IMR-90 (cell line): ENCODE results near the gene PLA2G2D. TPM values are rescaled to one million over a fixed set of nuclear protein-coding genes. Genes with fewer than 3 reads are reported as not detected.

Source experiments
- ATAC-seq: fragments of 200-7000 bp; cut with Tn5 transposase; 2 replicates; pipeline ENCODE4 v1.9.1; 2020; ENCODE audit warnings: low read depth, mild to moderate bottlenecking, moderate library complexity
- BruUV-seq: library from RNA; stranded (reverse); fragments of 400-500 nt; replicated peaks from 2 replicates; lab custom pipeline; 2021; lab: Mats Ljungman, UMichigan
- CTCF ChIA-PET: fragments of 300-600 bp; formaldehyde crosslinking; extraction: SDS; loops from one replicate; lab custom pipeline; 2021; ENCODE audit warnings: antibody characterized with exemption; lab: Yijun Ruan, JAX
- POLR2A ChIA-PET: fragments of 300-600 bp; sonication (Branson Sonifier 250); formaldehyde crosslinking; loops from one replicate; lab custom pipeline; 2022; ENCODE audit warnings: antibody characterized with exemption; ENCODE audit not compliant: unreplicated experiment; lab: Charles Lee
- DNase-seq: peaks from one replicate; pipeline ENCODE4 v3.0.0; 2013
- H2AFZ ChIP-seq: replicated peaks from 2 replicates; pipeline ENCODE3; 2013; ENCODE audit warnings: low read length, mild to moderate bottlenecking; ENCODE audit not compliant: poor library complexity
- H2AK5ac ChIP-seq: 2 replicates; pipeline ENCODE4 v1.6.1; 2013; ENCODE audit warnings: low read depth, low read length, inconsistent platforms
- H2AK9ac ChIP-seq: replicated peaks from 2 replicates; pipeline ENCODE3; 2013; ENCODE audit warnings: mild to moderate bottlenecking, low read depth, low read length, moderate library complexity; ENCODE audit not compliant: poor library complexity
- H2BK120ac ChIP-seq: 2 replicates; pipeline ENCODE4 v1.6.1; 2013; ENCODE audit warnings: low read depth, low read length, inconsistent platforms
- H2BK15ac ChIP-seq: 3 replicates; pipeline ENCODE4 v1.6.1; 2013; ENCODE audit warnings: low read depth, low read length, inconsistent platforms
- H2BK20ac ChIP-seq: 2 replicates; pipeline ENCODE4 v1.6.1; 2013; ENCODE audit warnings: low read depth, mild to moderate bottlenecking, inconsistent platforms, low read length, moderate library complexity
- H2BK5ac ChIP-seq: 2 replicates; pipeline ENCODE4 v1.6.1; 2013; ENCODE audit warnings: mild to moderate bottlenecking, low read depth, low read length, inconsistent platforms; ENCODE audit not compliant: poor library complexity, severe bottlenecking
- H3K14ac ChIP-seq: replicated peaks from 2 replicates; pipeline ENCODE4 v1.6.1; 2013; ENCODE audit warnings: low read depth, low read length, inconsistent platforms
- H3K18ac ChIP-seq: 2 replicates; pipeline ENCODE4 v1.6.1; 2013; ENCODE audit warnings: low read depth, low read length, control low read depth
- H3K23ac ChIP-seq: 2 replicates; pipeline ENCODE4 v1.6.1; 2013; ENCODE audit warnings: low read depth, low read length, inconsistent platforms
- H3K27ac ChIP-seq: 2 replicates; pipeline ENCODE4 v1.5.1; 2013; ENCODE audit warnings: mild to moderate bottlenecking, control low read depth, low read length; ENCODE audit not compliant: insufficient read depth
- H3K27me3 ChIP-seq: 2 replicates; pipeline ENCODE4 v1.6.1; 2013; ENCODE audit warnings: low read length; ENCODE audit not compliant: control insufficient read depth, insufficient read depth
- H3K36me3 ChIP-seq: 2 replicates; pipeline ENCODE4 v1.6.1; 2013; ENCODE audit warnings: low read length, mixed read lengths; ENCODE audit not compliant: control insufficient read depth, insufficient read depth
- H3K4ac ChIP-seq: 2 replicates; pipeline ENCODE4 v1.6.1; 2013; ENCODE audit warnings: low read depth, low read length, inconsistent platforms
- H3K4me1 ChIP-seq: 2 replicates; pipeline ENCODE4 v1.6.1; 2013; ENCODE audit warnings: low read length, mixed read lengths; ENCODE audit not compliant: control insufficient read depth, insufficient read depth
- H3K4me2 ChIP-seq: 2 replicates; pipeline ENCODE4 v1.6.1; 2013; ENCODE audit warnings: low read depth, mild to moderate bottlenecking, control low read depth, low read length, moderate library complexity
- H3K4me3 ChIP-seq: 2 replicates; pipeline ENCODE4 v1.5.1; 2013; ENCODE audit warnings: low read depth, mild to moderate bottlenecking, control low read depth, low read length, moderate library complexity; ENCODE audit not compliant: insufficient read depth
- H3K56ac ChIP-seq: 2 replicates; pipeline ENCODE4 v1.6.1; 2013; ENCODE audit warnings: low read length, inconsistent platforms; ENCODE audit not compliant: insufficient read depth; ENCODE audit errors: extremely low read depth
- H3K79me1 ChIP-seq, 2 experiments: 2 replicates each; pipeline ENCODE4 v1.6.1; 2013; ENCODE audit warnings: low read length in 2 of 2, inconsistent platforms in 1 of 2, low read depth in 1 of 2
- H3K9ac ChIP-seq: 2 replicates; pipeline ENCODE4 v1.6.1; 2013; ENCODE audit warnings: low read depth, low read length, control low read depth
- H3K9me1 ChIP-seq: 2 replicates; pipeline ENCODE4 v1.6.1; 2013; ENCODE audit warnings: low read length, inconsistent platforms; ENCODE audit not compliant: insufficient read depth
- H3K9me3 ChIP-seq: 2 replicates; pipeline ENCODE4 v1.6.1; 2013; ENCODE audit warnings: low read length; ENCODE audit not compliant: control insufficient read depth, insufficient read depth
- H4K20me1 ChIP-seq: 2 replicates; pipeline ENCODE4 v1.6.1; 2013; ENCODE audit warnings: low read length, inconsistent platforms; ENCODE audit not compliant: insufficient read depth
- H4K5ac ChIP-seq: 2 replicates; pipeline ENCODE4 v1.6.1; 2013; ENCODE audit warnings: mild to moderate bottlenecking, low read depth, low read length, control low read depth
- H4K8ac ChIP-seq, 2 experiments: 2 replicates each; pipeline ENCODE4 v1.6.1; 2013; ENCODE audit warnings: low read depth in 2 of 2, low read length in 2 of 2, control low read depth in 1 of 2, inconsistent platforms in 1 of 2
- H4K91ac ChIP-seq: 2 replicates; pipeline ENCODE4 v1.6.1; 2013; ENCODE audit warnings: low read depth, low read length, inconsistent platforms; ENCODE audit not compliant: insufficient read depth
- BHLHE40 ChIP-seq: fragments of 150-350 bp; IDR thresholded peaks from 2 replicates; pipeline ENCODE4 v1.6.1; 2016; ENCODE audit warnings: mild to moderate bottlenecking, low read depth, low read length
- CEBPB ChIP-seq: IDR thresholded peaks from 2 replicates; pipeline ENCODE4 v1.6.1; 2012; ENCODE audit warnings: low read depth, low read length, improper control_type of control experiment
- CHD1 ChIP-seq: IDR thresholded peaks from 2 replicates; pipeline ENCODE4 v1.6.1; 2012; ENCODE audit warnings: low read depth, low read length, improper control_type of control experiment
- FOS ChIP-seq: fragments of 150-350 bp; IDR thresholded peaks from 2 replicates; pipeline ENCODE4 v1.6.1; 2016; ENCODE audit warnings: low read depth, low read length
- MAFK ChIP-seq: IDR thresholded peaks from 2 replicates; pipeline ENCODE4 v1.6.1; 2012; ENCODE audit warnings: low read depth, low read length, improper control_type of control experiment
- MAZ ChIP-seq: IDR thresholded peaks from 2 replicates; pipeline ENCODE4 v1.6.1; 2012; ENCODE audit warnings: low read depth, mild to moderate bottlenecking, low read length, improper control_type of control experiment, moderate library complexity, borderline replicate concordance
- NFE2L2 ChIP-seq: fragments of 150-350 bp; IDR thresholded peaks from 2 replicates; pipeline ENCODE4 v1.6.1; 2016; ENCODE audit warnings: low read depth, mild to moderate bottlenecking, low read length
- POLR2A ChIP-seq: IDR thresholded peaks from 2 replicates; pipeline ENCODE4 v1.6.1; 2012; ENCODE audit warnings: mild to moderate bottlenecking, low read depth, low read length
- RAD21 ChIP-seq: IDR thresholded peaks from 2 replicates; pipeline ENCODE4 v1.6.1; 2012; ENCODE audit warnings: low read length, improper control_type of control experiment
- SMC3 ChIP-seq: fragments of 150-350 bp; IDR thresholded peaks from 2 replicates; pipeline ENCODE4 v1.6.1; 2016; ENCODE audit warnings: low read depth, mild to moderate bottlenecking, antibody characterized with exemption, low read length, moderate library complexity
- WGBS, 2 experiments: methylation state at CpG; one replicate each; pipeline versions ENCODE4 v1.1.5 to v1.1.7; 2013; ENCODE audit warnings: missing lambda C conversion rate in 2 of 2; ENCODE audit not compliant: insufficient read length in 1 of 2; ENCODE audit errors: extremely low coverage in 2 of 2; 5-methylcytosine and 5-hydroxymethylcytosine counted together
- dilution Hi-C: fragments of 300-500 bp; cut with HindIII; formaldehyde crosslinking; loops from one replicate; pipeline ENCODE4 v1.14.3; 2018; ENCODE audit warnings: low sequenced_read_pairs; ENCODE audit not compliant: unreplicated experiment
- in situ Hi-C: fragments of 300-500 bp; cut with MboI; formaldehyde crosslinking; loops from 3 replicates; pipeline ENCODE4 v1.14.3; 2019; ENCODE audit warnings: low sequenced_read_pairs, inconsistent platforms, mixed read lengths
- intact Hi-C: fragments of 100-400 bp; cut with micrococcal nuclease; formaldehyde crosslinking; loops from 2 replicates; pipeline ENCODE4 v1.10.0; 2022
- polyA plus RNA-seq, 3 experiments: library from polyadenylated mRNA; depleted of rRNA; stranded (reverse); fragments of >200 nt; gene quantifications; 2 replicates each; pipeline ENCODE4 v1.2.3, GENCODE V29; 2012; ENCODE audit warnings: low replicate concordance in 1 of 3
- total RNA-seq: library from RNA; depleted of rRNA; stranded (reverse); fragments of >200 nt; gene quantifications from 2 replicates; pipeline ENCODE4 v1.2.3, GENCODE V29; 2012
- TF ChIP-seq, protein P1 (sequence below): conservative IDR thresholded peaks from 2 replicates; pipeline ENCODE4 v1.5.1; 2012; ENCODE audit warnings: mild to moderate bottlenecking, low read depth, low read length, improper control_type of control experiment
- TF ChIP-seq, protein P2 (sequence below): fragments of 150-350 bp; IDR thresholded peaks from 2 replicates; pipeline ENCODE4 v1.6.1; 2017; ENCODE audit warnings: mild to moderate bottlenecking, antibody characterized with exemption, low read length, low read depth

PLA2G2D gene
- total and polyA plus RNA-seq, 2 of the 4 experiments (the other 2 are of a cell fraction): not detected

DNA sequence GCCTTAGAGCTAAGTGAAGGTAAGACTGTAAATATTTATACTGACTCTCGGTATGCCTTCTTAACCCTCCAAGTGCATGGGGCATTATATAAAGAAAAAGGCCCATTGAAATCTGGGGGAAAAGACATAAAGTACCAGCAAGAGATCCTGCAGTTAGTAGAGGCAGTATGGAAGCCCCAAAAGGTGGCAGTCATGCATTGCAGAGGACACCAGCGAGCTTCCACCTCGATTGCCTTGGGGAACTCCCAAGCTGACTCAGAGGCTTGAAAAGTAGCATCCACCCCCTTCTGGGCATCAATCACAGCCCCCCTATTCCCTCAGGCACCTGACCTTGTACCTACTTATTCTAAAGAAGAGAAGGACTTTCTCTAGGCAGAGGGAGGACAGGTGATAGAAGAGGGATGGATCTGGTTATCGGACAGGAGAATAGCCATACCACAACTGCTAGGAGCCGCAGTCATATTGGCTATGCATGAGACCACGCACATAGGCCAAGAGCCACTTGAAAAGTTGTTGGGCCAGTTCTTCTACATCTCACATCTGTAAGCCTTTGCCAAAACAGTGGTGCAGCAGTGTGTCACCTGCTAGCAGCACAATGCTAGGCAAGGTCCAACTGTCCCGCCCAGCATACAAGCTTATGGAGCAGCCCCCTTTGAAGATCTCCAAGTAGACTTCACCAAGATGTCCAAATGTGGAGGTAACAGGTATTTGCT lies 39.2 kb upstream of the PLA2G2D start:
- no peak overlapping the region for H2AK5ac ChIP-seq
- no peak overlapping the region for H3K4me3 ChIP-seq
- H3K4me1 ChIP-seq: no peaks in the 10 kb centered on the region; the same call in 1 of the 2 replicates
- TF ChIP-seq SMC3 (no peak), NFE2L2 (no peak), POLR2A (no peak), BHLHE40 (no peak), MAFK (no peak), FOS (no peak), CEBPB (no peak), RAD21 (no peak), CHD1 (no peak), MAZ (no peak)
- TF ChIP-seq, protein P1, sequence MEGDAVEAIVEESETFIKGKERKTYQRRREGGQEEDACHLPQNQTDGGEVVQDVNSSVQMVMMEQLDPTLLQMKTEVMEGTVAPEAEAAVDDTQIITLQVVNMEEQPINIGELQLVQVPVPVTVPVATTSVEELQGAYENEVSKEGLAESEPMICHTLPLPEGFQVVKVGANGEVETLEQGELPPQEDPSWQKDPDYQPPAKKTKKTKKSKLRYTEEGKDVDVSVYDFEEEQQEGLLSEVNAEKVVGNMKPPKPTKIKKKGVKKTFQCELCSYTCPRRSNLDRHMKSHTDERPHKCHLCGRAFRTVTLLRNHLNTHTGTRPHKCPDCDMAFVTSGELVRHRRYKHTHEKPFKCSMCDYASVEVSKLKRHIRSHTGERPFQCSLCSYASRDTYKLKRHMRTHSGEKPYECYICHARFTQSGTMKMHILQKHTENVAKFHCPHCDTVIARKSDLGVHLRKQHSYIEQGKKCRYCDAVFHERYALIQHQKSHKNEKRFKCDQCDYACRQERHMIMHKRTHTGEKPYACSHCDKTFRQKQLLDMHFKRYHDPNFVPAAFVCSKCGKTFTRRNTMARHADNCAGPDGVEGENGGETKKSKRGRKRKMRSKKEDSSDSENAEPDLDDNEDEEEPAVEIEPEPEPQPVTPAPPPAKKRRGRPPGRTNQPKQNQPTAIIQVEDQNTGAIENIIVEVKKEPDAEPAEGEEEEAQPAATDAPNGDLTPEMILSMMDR: no peak
- TF ChIP-seq, protein P2, sequence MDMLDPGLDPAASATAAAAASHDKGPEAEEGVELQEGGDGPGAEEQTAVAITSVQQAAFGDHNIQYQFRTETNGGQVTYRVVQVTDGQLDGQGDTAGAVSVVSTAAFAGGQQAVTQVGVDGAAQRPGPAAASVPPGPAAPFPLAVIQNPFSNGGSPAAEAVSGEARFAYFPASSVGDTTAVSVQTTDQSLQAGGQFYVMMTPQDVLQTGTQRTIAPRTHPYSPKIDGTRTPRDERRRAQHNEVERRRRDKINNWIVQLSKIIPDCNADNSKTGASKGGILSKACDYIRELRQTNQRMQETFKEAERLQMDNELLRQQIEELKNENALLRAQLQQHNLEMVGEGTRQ: no peak
- DNase-seq (no peak), ATAC-seq (no peak)
- no peak overlapping the region for H3K4me2 ChIP-seq
- peaks cover 30% of the 10 kb centered on the region for H3K9me3 ChIP-seq
- H4K8ac ChIP-seq: no peak overlapping the region
- no peak overlapping the region for H2BK15ac ChIP-seq
- H2BK120ac ChIP-seq: no peak overlapping the region
- ChIA-PET POLR2A (no interaction called here), CTCF (no interaction called here)
- no peaks in the 10 kb centered on the region for H3K79me1 ChIP-seq
- no peak overlapping the region for H2AFZ ChIP-seq
- no peak overlapping the region for H2AK9ac ChIP-seq
- intact Hi-C loops (no loop called here), in situ Hi-C loops (no loop called here), dilution Hi-C loops (no loop called here)
- H4K20me1 ChIP-seq: no peaks in the 10 kb centered on the region; the same call in 1 of the 2 replicates
- no peak overlapping the region for H3K9ac ChIP-seq
- no peaks in the 10 kb centered on the region for H3K9me1 ChIP-seq
- no peak overlapping the region for H3K18ac ChIP-seq
- H3K27ac ChIP-seq: no peak overlapping the region
- no peaks in the 10 kb centered on the region; the same call in 1 of the 2 replicates for H3K27me3 ChIP-seq
- no peak overlapping the region for H3K14ac ChIP-seq
- no peak overlapping the region for H3K56ac ChIP-seq
- BruUV-seq: no TSS peak
- H3K23ac ChIP-seq: no peak overlapping the region
- H3K36me3 ChIP-seq: no peaks in the 10 kb centered on the region
- H4K91ac ChIP-seq: no peak overlapping the region
- H4K5ac ChIP-seq: no peak overlapping the region
- H3K4ac ChIP-seq: no peak overlapping the region
- WGBS, 2 experiments: 83% methylated on average over 2 of the region's 7 CpGs; no CpG with 5 or more reads in 1 of the 2 experiments
- H2BK5ac ChIP-seq: no peak overlapping the region
- H2BK20ac ChIP-seq: no peak overlapping the region
